Liver (tissue), 3 donors: ENCODE data around the gene ARL13A.

Experiments
- GABPA ChIP-seq, 2 donors: IDR thresholded peaks in 1 of 2; conservative IDR thresholded peaks in 1 of 2; 2 replicates each; pipeline ENCODE4 v1.6.1; 2016; ENCODE audit warnings: antibody characterized with exemption in 2 of 2, mild to moderate bottlenecking in 1 of 2, moderate library complexity in 1 of 2
- YY1 ChIP-seq: IDR thresholded peaks from 2 replicates; pipeline ENCODE4 v1.6.1; 2016; ENCODE audit warnings: antibody characterized with exemption, mild to moderate bottlenecking
- TF ChIP-seq, protein P1 (sequence below): fragments of 150-350 bp; IDR thresholded peaks from 2 replicates; pipeline ENCODE4 v1.5.1; 2017; ENCODE audit warnings: improper control_type of control experiment, low read depth, low read length; ENCODE audit not compliant: missing input control
- donor health status: healthy.
- donor health status: healthy.

DNA sequence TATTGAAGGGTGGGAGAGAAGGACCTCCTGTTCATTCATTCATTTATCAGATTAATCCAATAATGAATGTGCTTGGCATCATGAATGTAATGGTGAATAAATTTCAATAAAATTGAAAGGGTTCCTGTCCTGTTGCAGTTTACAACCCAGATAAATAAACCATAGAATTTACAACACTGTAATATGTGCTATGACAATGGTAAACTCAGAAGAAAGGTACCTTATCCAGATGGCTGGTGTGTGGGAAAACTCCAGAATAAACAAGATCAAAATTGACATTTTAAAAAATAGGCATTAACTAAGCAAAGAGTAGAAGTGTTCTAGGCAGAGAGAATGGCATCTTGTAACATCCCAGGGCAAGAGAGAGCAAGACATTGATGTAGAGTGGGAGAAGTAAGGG is 15.3 kb downstream of the ARL13A start:
- TF ChIP-seq, protein P1, sequence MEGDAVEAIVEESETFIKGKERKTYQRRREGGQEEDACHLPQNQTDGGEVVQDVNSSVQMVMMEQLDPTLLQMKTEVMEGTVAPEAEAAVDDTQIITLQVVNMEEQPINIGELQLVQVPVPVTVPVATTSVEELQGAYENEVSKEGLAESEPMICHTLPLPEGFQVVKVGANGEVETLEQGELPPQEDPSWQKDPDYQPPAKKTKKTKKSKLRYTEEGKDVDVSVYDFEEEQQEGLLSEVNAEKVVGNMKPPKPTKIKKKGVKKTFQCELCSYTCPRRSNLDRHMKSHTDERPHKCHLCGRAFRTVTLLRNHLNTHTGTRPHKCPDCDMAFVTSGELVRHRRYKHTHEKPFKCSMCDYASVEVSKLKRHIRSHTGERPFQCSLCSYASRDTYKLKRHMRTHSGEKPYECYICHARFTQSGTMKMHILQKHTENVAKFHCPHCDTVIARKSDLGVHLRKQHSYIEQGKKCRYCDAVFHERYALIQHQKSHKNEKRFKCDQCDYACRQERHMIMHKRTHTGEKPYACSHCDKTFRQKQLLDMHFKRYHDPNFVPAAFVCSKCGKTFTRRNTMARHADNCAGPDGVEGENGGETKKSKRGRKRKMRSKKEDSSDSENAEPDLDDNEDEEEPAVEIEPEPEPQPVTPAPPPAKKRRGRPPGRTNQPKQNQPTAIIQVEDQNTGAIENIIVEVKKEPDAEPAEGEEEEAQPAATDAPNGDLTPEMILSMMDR = no peak
- TF ChIP-seq YY1 = no peak
- no peak for TF ChIP-seq GABPA (IDR thresholded peaks at IDR 0.05 in 1 of 2, conservative IDR thresholded peaks at IDR 0.05 in 1 of 2)
